IPS DF 19.7 (cell line): ENCODE results near the gene GLT8D1.

ENCODE experiments used
- DNase-seq: peaks from one replicate; pipeline ENCODE4 v3.0.0-alpha.2; 2013; ENCODE audit warnings: low read depth, low spot score

The GLT8D1 gene

DNA sequence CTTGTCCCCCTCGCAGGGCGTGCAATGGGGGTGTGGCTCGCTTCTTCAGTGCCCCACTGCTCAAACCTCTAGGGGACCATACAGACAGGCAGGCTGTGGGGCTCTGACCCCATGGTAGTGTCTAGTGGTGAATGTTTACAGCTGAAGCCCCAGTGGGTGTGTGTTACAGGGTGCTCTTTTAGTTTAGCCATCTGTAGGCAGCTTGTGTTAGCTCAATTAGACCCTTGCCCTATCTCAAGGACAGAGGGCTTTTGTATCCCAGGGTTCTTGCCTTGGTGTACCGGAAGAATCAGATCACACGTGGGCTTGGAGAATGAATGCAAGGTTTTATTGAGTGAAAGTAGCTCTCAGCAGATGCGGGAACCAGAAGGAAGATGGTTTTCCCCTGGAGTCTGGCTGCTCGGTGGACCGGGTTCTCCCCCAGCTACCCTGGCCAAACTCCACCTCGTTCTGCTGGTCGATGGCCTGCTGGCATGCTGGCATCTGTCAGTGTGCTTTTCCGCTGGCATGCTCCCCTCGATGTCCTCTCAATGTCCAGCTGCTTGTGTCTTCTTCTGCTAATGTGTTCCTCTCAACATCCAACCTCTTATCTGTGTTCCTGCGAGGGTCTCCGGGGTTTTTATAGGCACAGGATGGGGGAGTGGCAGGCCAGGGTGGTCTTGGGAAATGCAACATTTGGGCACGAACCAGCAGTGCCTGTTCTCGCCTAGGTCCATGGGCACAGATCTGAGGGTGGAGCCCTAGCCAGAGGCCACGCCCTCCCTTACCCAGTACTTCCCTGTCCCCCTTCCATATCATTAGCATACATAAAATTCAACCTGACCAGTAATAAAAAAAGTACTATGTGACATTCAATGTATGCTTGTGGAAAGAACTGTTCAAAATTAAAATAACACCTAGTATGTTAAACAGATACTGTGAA is 7.0 kb upstream of the GLT8D1 start:
- DNase-seq, result no peak

DNA sequence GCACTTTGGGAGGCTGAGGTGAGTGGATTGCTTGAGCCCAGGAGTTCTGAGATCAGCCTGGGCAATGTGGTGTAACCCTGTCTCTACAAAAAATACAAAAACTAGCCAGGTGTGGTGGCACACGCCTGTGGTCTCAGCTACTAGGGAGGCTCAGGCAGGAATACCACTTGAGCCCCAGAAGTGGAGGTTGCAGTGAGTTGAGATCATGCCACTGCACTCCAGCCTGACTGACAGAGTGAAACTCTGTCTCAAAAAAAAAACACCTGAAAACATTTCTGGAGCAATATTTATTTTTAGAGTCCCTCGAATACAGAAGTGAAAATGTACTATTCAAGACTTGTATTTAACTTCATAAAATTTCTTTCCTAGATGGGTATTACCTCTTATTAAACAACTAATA is 4.9 kb upstream of the GLT8D1 start:
- no peak for DNase-seq

DNA sequence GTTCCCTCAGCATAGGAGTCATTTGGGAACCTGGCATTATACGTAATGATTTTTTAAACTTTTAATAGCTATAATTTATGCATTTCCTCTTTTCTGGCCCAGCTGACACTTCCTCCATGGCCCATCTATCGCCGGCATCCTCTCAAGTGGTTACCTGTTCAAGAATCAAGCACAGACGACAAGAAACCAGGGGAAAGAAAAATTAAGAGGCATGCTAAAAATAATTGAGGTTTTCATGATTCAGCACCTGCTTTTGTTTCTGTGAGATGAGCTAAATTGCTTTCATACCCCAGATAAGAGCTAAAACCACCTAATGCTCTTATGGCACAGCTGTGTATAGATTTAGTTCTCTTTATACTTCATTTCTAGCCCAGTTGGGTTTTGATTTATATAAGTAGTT is 2.0 kb upstream of the GLT8D1 start:
- no peak for DNase-seq

- DNase-seq, result no peak
These were observed 228 bp downstream of the GLT8D1 start for GRCh38 chr3:52705438-52705687.

GRCh38 chr3:52704611-52705437 is 767 bp downstream of the GLT8D1 start:
- no peak for DNase-seq

DNA sequence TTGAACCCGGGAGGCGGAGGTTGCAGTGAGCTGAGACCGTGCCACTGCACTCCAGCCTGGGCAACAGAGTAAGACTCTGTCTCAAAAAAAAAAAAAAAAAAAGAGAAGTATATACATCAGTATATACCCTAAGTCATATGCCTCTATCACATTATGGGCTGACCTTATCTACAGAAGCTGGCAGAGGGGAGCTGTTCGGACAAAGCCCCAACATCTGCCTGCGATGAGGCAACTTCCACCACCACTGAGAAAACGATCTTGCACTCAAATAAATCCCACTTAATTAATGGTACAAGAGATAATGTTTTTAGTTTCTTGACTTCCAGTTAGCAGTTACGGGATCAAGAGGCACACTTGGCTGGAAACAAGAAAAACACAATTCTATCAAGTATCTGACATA is 2.2 kb downstream of the GLT8D1 start:
- no peak for DNase-seq

DNA sequence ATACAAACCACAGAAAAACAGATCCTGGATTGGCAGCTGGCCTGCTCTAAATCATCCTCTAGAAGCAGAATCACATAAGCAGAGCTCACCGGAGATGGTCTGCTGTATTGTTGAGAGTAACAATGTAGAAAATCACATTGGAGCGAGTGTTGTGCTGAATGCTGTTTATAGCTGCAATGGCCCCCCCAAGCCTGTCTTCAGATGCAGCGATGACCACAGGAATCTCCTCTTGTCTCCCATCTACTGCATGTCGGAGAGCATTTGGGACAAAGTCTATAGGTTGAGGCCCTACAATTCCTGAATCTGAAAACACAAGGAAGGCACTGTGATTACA is 8.0 kb downstream of the GLT8D1 start:
- no peak for DNase-seq

GRCh38 chr3:52696830-52697631 is 8.6 kb downstream of the GLT8D1 start:
- DNase-seq, result no peak

DNA sequence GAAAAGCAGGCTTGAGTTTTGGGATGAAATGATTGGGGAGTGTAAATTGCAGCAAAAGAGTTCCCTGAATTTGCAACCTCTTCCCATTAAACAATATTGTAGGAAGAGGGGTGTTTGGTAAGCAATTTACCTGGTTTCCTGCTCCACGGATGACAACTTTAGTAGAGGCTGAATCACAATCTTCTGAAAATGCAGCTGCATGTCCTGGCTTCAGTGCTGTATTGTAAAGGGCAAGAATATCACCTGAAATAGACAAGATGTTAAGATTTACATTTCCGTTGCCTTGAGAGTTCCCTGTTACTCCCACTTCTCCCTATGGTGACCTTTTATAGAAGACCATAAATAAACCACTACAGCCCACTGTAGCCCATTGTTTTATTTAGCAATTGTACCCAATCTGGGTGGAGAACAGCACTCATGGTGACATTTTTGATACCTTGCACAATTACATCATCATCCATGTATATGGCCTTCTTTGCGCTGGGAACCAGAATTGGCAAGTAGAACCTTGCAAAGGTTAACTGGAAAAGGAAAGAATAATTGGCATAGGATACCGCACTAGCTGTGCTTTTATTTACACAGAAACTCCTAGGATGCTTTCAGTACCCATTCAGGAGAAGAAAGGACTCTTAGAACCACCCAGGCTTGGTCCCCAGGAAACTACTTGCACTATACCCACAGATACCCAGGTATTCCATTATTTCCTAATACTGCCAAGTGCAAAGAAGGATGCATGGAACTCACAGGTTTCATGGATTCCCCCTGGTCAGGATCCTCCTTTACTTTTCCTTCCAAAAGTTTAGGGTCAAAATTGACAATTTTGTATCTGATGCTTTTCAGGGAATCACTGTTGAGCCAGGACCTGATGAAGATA is 9.6 kb downstream of the GLT8D1 start:
- no peak for DNase-seq

GRCh38 chr3:52694528-52695189 is 10.9 kb downstream of the GLT8D1 start:
- no peak for DNase-seq

DNA sequence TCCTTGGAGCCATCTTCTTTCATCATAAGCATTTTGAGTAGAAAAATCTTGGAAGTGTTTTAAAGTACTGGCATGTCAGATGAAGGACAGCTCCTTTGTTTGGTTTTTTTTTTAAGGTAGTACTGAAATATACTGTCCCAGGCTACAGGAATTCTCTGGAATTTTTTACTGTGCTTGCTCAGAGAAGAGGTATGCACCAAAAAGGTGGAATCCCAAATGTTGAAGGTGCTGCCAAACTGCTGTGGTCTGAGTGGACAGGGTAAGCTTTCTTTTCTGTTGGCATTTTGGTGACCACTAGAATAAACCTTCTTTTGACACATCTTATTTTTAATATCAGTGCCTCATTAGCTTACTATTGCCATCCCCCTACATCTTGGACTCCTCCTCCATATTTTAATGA is 12.5 kb downstream of the GLT8D1 start:
- no peak for DNase-seq

DNA sequence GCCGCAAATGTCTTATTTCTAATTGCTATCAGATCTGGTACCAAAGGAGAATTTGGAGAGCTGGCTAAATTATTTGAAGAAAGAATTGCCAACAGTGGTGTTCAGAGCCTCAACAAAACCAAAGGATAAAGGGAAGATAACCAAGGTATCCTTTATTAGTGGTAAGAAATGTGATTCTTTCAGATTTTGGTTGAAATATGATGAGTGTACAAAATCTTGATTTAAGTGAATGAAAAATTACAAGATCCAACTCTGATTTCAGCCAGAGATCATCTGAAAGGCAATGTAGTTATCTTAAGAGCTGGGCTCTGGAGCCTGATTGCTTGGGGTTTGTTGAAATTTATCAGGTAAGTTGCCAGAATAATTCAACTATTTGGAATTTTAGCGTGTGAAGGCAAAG is 15.0 kb downstream of the GLT8D1 start:
- DNase-seq, result no peak

DNA sequence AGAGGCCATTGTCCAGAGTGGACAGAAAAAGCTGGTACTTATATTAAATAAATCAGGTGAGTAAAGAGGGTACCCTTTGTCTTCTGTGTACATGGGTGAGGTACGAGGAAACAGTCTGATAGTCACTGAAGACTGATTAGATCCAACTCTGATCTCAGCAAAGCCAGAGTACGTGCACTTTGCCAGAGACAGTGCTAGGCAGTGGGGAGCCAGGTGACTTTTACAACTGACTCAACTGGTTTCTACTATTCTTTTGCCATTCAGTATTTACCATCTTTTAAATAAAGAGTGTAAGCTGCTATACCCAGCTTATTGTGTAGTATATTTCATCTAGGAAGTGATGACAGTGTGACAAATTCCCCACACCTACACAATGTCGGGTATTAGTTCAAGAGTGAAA is 16.4 kb downstream of the GLT8D1 start:
- no peak for DNase-seq

DNA sequence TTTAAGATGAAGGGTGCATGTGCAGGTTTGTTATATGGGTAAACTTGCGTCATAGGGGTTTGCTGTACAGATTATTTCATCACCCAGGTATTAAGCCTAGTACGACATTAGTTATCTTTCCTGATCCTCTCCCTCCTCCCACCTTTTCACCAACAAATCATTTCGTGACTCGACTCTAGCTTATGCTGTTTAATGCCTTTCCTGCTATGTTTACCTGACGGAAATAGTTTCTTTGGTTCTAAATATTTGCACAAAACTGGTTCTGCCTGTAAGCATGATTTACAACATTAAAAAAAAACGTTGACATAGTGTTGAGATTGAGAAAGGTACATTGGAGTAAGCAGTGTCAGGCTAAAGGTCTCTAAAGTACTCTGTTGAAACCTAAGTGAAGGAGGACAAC is 17.3 kb downstream of the GLT8D1 start:
- DNase-seq, result no peak

DNA sequence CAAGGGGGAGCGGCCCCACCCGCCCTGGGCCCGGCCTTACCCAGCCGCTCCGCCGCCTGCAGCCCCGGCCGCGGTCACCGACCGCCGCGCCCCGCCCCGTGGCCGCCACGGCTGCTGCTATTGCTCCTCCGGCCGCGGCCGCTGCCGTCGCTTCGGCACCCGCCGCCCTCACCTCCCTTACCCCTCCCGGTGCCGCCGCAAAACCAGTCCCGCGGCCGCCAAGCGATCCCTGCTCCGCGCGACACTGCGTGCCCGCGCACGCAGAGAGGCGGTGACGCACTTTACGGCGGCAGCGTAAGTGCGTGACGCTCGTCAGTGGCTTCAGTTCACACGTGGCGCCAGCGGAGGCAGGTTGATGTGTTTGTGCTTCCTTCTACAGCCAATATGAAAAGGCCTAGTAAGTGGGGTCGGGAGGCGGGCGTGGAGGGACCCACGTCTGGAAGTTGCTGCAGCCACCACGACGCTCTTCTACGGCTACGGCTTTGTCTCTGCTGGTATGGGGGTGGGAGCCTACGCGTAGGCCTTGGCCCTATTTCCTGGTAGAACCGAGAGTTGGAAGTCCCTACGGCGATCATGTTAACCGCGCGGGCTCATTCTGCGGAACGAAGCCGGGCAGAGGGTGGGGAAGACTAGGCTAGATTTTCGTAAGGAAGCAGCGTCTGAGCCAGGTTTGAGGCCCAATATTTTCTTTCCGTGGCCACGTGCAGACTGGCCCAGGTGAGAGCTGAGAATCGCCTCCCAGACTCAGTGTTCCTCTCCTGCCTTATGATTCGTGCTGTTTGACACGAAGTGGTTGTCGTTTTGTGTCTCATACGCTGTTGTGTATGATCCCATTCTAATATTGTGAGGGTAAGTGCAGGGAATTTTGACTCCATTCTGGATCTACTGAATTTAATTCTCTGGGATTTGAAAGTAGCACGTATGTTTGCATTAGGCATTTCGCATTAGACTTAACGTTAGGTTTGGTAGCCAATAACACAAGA is 19.6 kb downstream of the GLT8D1 start, which contains the start of the genes GNL3 and PBRM1:
TSS of gene GNL3 (plus strand) at position 324 of the 983 bp plus-strand sequence. CDS start at position 385, 61 bp downstream.
TSS of gene PBRM1 (minus strand) at position 205 of the 983 bp plus-strand sequence.
- DNase-seq, result peak; percentile 77

GRCh38 chr3:52685285-52685708 is 20.3 kb downstream of the GLT8D1 start:
- no peak for DNase-seq

GRCh38 chr3:52684184-52684583 is 21.4 kb downstream of the GLT8D1 start:
- DNase-seq, result no peak

GRCh38 chr3:52683611-52684010 is 22.0 kb downstream of the GLT8D1 start:
- DNase-seq, result no peak

GRCh38 chr3:52682016-52682415 is 23.6 kb downstream of the GLT8D1 start:
- no peak for DNase-seq
